HG03045 (cell line): Measurements from ENCODE around the gene SEC24B.
"Not testable (repeated sequence)": the region's sequence is repeated elsewhere in the genome, so short reads cannot be mapped to it uniquely, and the experiment has no call there.

Experiments
- ATAC-seq: cut with Tn5 transposase; IDR thresholded peaks from one replicate; pipeline ENCODE4 v1.9.1; 2021; ENCODE audit warnings: mild to moderate bottlenecking, moderate library complexity; ENCODE audit not compliant: unreplicated experiment

SEC24B gene

DNA sequence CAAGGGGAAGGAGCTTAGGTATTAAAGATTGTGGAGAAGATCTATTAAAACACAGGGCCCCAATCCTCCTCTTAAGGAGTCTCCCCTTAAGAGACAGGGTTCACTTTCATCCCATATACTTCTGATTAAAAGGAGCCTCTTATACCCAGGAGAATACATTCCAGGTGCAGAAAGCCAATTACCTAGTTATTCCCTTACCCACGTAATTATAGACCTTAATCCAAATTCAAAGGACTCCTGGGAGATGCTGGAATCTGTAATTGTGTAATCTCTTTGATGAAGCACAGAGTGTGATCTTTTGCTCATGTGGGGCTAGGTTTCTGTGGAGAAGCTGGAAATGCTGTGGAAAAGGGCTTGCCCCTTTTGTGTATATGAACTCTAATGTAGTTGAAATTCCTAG is 1.4 kb upstream of the SEC24B start:
- ATAC-seq: no peak

DNA sequence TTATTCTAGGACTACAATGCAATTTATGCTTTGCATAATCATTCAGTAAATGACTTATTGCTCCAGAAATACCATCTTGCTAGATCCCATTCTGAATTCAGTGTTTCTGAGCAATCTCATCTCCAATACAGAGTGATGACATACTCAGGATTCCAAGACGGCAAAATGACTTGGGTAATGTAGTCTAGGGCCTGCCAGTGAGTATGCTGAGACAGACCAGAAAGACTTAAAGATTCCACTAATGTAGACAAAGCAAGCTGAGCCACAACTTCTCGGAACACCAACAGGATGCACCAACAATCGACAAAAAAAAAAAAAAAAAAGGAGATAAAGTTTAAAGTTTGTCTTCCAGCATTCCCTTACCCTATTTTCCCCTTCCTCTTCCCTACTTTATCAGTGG is 919 bp upstream of the SEC24B start:
- ATAC-seq: no peak

DNA sequence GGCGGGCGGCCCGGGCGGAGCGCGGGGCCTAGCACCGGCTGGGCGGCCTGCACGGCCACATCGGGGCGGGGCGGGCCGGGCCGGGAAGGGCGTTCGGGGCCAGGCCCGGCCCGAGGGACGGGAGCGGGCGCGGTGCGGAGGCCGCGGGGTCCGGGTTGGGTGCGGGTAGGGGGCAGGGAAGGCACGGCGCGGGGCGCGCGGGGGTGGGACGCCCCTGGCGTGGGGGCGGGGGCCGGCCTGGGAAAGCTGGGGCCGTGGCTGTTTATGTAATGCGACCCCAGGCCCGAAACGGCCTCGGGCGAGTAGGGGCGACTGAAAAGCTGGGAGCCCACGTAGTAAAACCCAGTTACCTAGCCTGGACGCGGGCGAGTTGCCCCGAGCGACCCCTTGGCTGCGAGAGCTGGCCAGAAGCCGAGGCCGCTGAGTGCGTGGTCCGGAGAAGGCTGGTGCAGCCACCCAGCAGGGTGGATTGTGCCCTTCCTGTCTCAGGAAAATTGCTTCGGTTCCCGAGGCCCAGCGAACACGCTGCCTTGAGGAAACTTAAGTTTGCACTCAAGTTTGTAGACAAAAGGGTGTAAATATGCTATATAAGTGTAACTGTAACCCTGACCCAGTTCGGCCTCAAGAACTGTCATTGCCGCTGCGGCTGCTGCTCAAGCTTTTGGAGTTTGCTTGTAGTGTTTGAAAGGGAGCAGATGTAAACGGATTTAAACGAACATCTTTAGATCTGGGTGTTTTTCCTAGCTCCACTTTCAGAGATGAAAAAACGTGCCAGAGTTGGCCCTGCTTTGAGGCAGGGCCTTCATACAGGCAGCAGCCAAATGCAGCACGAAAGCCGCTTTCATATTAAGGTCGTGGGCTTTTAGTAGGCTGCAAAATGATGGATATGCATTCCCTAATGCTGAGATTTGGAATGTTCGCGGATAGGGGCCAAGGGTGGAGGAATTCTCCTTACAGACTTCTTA is 674 bp downstream of the SEC24B start:
- peak; percentile 52 for ATAC-seq

DNA sequence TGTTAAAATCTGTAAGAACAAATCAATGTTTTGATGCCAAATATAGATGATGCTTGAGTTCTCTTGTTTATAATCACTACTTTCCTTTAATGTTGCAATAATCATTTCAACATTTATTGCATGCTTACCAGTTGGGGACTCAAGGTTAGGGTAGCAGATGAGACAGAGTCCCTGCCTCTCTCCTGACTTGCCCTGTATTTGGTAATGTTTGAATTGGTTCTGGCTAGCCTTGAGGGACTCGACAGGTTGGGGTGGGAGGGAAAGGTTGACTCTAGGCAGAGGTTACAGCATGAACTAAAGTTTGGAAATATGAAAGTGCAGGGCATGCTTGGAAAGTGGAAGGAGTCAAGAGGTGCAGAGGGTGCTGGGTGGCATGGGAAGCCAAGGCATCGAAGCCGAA is 2.0 kb downstream of the SEC24B start:
- no peak for ATAC-seq

DNA sequence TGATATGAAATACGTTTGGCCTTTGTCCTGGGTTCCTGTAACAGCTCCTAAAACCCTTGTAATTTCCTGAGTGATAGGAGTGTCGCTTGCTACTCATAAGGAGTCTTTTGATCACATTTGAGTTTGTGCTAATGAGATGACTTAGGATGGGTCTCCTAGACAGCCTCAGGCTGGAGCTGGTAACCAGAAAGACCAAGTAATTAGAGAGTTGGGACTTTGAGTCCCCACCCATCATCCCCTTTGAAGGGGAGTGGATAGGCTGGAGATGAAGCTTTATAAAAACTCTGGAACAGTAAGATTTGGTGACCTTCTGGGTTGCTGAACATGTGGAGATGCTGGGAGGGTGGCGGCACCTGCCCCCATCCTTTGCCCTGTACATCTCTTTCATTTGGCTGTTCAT is 2.9 kb downstream of the SEC24B start:
- no peak for ATAC-seq

DNA sequence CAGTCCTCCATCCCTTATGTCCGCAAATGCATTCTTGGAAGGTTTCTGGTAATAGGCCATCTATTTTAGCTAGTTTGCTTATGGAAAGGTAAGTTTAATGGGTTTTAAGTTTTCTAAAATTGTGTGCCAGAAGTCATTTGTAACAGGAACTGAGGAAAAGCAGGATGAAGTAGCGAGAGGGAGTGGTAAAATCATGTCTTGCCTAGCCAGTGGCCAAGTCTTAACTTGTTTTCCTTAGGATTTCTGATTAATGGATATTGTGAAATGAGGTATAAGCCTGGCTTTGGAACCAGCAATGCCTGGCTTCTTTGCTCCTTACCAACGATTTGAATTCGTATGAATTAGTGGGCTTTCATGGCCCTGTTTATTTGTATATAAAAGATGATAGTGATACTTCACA is 7.3 kb downstream of the SEC24B start:
- no peak for ATAC-seq

DNA sequence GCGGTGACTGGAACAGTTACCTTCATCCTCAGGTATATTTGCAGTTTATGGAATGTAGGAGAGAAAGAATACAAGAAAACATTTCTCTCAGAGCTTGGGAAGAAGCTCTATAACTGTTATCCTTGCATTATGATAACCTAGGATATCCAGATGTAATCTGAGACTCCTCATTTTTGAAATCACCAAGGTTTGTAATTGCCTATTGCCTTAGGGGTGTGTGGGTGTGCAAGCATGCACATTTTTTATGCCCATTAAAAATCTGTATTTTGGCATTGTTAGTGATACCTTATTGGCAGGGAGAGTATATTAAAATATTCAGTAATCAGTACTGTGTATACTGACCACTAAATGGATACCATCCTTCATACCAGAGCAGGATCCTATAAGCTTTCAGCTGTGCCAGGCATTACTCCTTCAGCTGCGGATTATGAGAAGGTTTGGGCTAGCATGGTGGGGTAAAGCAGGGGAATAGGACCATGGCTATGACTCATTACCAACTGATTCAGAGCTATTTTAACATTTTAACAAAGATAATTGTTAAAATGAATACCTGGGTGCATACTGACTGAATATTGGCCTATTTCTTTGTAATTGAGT is 8.3 kb downstream of the SEC24B start:
- ATAC-seq: no peak

DNA sequence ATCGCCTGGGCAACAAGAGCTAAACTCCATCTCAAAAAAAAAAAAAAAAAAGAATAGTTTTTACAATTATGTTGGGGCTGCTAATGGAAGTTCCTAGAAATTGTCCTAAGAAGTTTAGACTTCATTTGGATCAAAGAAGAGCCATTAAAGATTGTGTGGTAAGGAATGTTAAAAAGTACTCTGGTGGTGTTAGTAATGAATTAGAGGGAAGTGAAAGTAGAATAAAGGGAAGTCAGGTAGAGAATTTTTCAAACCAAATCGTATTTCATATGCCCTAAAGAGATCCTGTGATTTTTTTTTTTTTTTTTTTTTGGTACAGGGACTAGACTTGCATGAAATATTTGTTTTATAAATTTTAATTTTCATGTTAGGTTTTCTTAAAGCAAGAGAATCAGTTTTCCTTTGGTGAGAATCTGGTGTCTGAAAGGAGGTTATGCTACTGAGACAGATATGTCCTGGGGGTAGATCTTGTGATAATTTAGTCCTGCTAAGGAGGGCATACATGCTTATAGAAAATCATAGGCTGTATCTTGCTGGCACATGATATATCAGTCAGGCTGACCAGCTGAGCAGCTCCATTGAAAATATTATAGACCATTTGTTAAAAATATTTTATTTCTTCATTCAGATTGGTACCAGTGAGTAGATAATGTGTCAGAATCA is 10.7 kb downstream of the SEC24B start:
- ATAC-seq: no peak

DNA sequence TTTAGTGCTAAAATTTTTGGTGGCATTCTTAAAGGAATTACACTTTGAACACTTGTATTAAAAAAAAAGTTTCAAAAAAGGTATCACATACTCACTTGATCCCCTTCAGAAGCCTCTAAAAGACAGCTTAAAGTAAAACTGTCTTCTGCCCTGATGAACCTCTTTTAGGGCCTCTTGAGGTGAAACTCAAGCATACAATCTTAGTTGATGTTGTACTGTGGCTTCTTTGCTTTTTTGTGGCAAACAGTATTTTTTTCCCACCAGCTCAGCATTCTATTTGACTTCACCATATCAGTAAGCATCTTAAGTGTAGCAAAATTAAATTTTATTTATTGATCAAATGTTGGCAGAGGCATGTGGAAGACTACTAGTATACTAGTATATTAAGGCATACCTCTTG is 13.7 kb downstream of the SEC24B start:
- ATAC-seq: no peak

DNA sequence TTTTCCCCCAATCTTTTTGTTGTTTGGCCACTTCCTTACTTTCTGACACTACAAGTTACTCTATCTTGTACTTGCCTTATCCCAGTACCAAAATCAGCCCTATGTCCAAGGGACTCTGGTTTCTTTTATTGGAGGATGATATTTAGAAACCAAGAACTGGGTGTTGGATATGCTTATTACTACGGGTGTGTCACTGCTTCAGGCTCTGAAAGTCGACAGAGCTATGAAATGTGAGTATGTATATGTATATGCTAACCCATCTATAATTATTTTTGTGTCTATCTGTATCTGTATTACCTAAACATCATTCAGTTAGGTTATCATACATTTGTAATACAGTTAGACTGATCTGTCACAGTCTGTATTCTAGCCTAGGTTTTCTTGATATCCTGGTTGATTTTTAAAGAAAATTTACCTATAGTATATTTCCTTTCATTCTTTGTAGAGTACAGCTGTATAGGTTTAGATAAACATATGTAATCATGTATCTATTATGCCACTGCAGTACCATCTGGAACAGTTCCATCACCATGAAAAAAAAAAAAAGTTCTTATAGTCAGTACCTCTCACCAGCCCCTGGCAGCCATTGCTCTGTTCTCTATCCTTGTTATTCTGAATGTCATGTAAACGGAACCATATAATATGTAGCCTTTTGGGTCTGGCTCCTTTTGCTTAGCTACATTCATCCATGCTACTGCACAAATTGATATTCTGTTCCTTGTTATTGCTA is 18.1 kb downstream of the SEC24B start:
- ATAC-seq: no peak

DNA sequence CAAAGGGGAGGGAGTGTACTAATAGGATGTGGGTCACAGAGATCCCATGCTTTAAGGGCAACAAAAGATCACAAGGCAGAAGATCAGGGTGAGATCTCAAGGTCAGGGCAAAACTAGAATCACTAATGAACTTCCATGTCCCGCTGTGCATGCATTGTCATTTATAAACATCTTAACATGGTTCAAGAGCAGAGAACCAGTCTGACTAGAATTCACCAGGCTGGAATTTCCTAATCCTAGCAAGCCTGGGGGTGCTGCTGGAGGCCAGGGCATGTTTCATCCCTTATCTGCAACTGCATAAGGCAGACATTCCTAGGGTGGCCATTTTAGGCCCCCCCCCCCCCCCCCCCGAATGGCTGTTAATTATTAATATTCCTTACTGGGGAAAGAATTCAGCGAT is 19.5 kb downstream of the SEC24B start:
- ATAC-seq: not testable (repeated sequence)

DNA sequence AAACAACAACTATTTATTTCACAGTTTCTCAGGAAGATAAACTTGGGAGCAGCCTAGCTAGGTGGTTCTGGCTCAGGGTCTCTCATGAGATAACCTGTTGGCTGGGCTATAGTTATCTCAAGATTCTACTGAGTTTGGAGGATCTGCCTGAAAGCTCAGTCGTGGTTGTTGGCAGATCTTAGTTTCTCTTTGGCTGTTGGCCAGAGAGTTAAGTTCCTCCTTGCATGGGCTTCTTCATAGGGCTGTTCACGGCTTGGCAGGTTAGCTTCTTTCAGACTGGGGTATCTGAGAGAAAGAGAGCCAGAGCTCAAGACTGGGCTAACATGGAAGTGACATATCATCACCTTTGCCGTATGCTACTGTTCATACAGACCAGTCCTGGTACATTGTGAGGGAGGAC is 28.7 kb downstream of the SEC24B start:
- no peak for ATAC-seq

DNA sequence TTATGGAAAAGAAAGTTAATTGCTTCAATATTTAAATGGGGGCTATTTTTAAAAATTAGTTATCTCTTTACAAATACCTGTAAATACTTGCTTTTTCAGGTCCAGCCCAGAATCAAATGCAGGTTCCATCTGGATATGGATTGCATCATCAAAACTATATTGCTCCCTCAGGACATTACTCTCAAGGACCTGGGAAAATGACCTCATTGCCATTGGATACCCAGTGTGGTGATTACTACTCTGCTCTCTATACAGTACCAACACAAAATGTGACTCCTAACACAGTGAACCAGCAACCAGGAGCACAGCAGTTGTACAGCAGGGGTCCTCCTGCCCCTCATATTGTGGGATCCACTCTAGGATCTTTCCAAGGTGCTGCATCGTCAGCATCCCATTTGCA is 29.2 kb downstream of the SEC24B start:
- no peak for ATAC-seq

DNA sequence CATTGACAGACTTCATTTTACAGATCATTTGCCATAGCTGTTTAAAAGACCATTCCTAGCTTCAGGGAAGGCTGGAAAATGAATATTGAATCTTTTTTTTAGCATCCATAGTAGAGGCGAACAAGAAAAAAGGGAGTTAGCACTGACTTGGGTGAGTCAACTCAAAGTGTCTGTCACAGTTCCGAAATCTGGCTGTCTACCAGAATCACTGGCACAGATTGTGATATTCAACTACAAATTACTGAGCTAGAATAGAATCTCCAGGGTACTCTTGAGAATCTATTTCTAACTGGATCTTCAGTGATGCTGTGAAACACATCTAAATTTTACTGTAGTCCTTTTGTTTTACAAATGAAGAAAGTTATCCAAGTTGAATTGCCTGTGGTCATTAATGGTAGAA is 31.5 kb downstream of the SEC24B start:
- no peak for ATAC-seq

DNA sequence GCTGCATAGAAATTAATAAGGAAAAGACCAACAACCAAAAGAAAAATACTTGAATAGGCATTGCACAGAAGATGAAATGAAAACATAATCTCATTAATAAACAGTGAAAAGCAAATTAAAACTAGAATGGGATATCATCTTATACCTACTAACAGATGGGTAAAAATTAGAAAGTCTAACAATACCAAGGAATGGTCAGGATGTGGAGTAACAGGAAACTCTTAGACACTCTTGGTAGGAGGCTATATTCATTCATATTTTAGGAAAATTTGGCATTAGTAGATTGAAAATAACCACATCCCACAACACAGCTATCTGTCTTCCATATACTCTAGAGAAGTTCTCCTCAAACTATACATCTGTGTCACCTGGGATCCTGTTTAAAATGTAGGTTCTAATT is 36.3 kb downstream of the SEC24B start:
- ATAC-seq: no peak

DNA sequence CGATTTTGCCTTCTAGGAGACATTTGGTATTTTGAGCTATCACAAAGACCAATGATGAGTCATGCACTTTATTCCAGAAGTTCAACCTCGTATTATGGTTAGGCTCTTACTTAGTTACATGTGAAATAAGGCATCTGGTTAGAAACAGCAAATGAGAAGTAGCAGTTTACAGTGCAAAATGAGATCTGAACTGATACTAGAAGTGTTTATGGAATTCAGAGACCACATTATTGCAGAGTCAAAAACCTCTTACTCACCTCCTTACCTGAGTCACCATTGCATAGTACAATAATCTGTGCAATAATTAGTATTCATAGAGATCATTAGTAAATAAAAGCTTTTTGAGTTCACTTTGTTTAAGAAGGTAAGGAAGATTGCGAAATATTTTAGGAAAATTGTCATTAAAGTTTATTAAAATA is 38.7 kb downstream of the SEC24B start:
- ATAC-seq: no peak

DNA sequence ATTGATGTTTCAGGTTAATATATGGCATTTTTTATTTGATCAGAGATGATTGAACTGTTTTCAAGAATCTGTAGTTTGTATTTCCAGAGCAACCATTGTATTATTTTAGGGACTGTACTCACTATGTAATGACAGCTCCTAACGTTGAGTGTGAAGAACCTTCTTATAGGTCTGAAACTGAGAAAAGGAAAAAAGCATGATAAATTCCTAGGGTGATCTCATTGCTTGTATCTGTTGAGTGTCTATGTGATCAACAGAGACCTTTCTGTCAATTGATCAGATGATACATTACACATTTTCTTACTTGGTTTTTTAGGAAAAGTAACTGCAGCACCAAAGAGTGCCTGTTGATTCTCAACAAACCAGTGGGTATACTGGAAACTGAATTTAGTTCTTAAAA is 40.2 kb downstream of the SEC24B start:
- ATAC-seq: no peak

DNA sequence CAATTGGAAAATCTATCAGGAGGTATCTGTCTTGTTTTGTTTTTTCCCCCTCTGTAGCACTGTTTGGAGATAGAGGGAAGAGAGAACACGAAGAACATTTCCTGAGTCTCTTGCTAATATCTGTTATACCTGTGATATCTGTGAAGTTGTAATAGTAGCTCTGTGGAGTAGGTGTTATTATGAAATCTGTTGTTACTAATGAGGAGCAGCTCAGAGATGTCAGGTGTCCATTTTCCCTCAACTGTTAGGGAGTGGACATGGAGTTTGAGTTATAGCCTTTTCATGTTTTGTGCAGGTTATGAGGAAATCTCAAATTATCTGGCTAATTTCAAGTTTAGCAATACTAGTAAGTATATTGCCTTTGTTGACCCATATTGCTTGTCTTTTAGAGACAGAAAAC is 52.4 kb downstream of the SEC24B start:
- ATAC-seq: no peak

DNA sequence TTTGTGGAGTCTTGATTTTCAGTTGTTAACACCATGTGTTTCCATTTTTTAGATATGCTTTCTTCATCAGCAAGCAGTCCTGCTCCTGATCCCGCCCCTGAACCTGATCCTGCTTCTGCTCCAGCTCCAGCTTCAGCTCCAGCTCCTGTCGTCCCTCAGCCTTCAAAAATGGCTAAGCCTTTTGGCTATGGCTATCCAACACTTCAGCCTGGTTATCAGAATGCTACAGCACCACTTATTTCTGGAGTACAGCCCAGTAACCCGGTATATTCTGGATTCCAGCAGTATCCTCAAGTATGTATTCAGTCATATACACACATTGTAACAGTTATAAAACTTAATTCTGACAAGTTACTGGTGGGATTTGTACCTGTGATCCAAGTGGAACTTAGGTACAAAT is 60.9 kb downstream of the SEC24B start:
- ATAC-seq: no peak

DNA sequence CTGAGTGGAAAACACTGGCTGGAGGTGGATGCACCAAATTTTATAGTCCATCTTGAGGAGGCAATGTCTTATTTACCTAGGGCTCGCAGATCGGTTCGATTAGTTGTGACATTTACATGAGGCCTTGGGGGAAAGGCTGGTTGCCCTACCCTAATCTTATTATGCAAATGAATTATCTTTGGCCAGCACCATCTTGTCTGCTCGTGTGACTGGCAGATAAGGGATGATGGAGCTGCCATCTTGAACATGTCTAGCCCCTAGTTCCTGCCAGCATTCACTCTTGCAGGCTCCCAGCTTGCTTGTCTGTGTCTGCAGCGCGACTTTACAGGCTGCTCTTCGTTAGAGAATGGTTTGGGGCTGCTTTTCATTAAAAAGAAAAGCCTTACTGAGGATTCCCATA is 61.9 kb downstream of the SEC24B start:
- no peak for ATAC-seq

DNA sequence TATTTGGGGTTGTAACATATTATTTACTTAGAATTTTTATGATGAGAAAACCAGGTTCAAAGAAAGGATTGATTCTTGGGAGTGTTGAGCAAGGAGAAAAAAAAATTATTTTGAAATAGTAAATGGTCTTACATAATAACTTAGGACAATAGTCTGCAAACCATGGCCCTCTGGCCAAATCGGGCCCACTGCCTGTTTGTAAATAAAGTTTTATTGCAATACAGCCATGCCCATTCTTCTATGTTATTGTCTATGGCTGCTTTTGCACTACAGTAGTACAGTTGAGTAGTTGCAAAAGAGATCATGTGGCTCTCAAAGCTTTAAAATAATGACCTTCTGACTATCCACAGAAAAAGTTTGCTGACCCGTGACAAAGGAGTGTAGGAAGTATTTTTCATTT is 63.3 kb downstream of the SEC24B start:
- no peak for ATAC-seq
